ENCODE measurements around the gene AHDC1.
A peak's percentile ranks its signal among the peaks of the same experiment; 100 is the strongest.

Gene AHDC1

DNA sequence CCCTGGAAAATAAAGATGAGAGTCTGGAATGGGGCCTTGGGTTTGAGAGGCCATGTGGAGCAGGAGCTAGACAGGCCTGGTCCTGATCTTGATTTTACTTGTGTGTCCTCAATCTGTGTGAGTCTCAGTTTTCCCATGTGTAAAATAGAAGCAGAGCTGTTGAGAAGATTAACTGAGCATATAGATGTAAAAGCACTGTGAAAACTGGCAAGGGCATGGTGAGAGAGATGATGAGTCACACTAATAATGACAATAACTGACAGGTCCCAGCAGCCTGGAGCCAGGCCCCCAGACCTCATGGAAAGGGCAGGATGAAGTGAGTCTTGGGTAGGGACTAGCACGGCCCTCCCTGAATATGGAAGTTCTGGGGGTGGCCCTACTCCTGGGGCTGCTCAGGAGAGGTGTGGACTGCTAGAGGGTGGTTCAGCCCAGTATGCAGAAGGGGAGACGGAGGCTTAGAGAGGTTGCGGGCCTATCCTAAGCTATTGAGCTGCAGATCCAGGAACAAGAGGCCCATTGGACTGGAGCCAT lies 2.8 kb upstream of the AHDC1 start (continued):
- peak; percentile 4; the same call in 1 of the 2 replicates for TF ChIP-seq ZNF600 (tag by site-specific recombination; IDR thresholded peaks at IDR 0.05)
- peak; percentile 78 for TF ChIP-seq ZNF664 (tag by site-specific recombination; IDR thresholded peaks at IDR 0.05)
- TF ChIP-seq ZNF335 (tag by site-specific recombination; conservative IDR thresholded peaks at IDR 0.05) = peak; percentile 37; the same call in 1 of the 2 replicates
- TF ChIP-seq, protein P1, sequence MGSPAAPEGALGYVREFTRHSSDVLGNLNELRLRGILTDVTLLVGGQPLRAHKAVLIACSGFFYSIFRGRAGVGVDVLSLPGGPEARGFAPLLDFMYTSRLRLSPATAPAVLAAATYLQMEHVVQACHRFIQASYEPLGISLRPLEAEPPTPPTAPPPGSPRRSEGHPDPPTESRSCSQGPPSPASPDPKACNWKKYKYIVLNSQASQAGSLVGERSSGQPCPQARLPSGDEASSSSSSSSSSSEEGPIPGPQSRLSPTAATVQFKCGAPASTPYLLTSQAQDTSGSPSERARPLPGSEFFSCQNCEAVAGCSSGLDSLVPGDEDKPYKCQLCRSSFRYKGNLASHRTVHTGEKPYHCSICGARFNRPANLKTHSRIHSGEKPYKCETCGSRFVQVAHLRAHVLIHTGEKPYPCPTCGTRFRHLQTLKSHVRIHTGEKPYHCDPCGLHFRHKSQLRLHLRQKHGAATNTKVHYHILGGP (tag by site-specific recombination; IDR thresholded peaks at IDR 0.05) = no peak
- no peak for TF ChIP-seq ZNF19 (tag by site-specific recombination; IDR thresholded peaks at IDR 0.05; ENCODE audit: low read depth)
- TF ChIP-seq ZNF112 (tag by site-specific recombination; IDR thresholded peaks at IDR 0.05) = no peak
- TF ChIP-seq GLIS1 (tag by site-specific recombination; IDR thresholded peaks at IDR 0.05) = no peak
- TF ChIP-seq, protein P2, sequence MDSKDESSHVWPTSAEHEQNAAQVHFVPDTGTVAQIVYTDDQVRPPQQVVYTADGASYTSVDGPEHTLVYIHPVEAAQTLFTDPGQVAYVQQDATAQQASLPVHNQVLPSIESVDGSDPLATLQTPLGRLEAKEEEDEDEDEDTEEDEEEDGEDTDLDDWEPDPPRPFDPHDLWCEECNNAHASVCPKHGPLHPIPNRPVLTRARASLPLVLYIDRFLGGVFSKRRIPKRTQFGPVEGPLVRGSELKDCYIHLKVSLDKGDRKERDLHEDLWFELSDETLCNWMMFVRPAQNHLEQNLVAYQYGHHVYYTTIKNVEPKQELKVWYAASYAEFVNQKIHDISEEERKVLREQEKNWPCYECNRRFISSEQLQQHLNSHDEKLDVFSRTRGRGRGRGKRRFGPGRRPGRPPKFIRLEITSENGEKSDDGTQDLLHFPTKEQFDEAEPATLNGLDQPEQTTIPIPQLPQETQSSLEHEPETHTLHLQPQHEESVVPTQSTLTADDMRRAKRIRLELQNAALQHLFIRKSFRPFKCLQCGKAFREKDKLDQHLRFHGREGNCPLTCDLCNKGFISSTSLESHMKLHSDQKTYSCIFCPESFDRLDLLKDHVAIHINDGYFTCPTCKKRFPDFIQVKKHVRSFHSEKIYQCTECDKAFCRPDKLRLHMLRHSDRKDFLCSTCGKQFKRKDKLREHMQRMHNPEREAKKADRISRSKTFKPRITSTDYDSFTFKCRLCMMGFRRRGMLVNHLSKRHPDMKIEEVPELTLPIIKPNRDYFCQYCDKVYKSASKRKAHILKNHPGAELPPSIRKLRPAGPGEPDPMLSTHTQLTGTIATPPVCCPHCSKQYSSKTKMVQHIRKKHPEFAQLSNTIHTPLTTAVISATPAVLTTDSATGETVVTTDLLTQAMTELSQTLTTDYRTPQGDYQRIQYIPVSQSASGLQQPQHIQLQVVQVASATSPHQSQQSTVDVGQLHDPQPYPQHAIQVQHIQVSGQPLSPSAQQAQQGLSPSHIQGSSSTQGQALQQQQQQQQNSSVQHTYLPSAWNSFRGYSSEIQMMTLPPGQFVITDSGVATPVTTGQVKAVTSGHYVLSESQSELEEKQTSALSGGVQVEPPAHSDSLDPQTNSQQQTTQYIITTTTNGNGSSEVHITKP (tag by site-specific recombination; IDR thresholded peaks at IDR 0.05) = no peak
- TF ChIP-seq ZBTB48 (tag by site-specific recombination; IDR thresholded peaks at IDR 0.05) = no peak
- TF ChIP-seq, protein P3, sequence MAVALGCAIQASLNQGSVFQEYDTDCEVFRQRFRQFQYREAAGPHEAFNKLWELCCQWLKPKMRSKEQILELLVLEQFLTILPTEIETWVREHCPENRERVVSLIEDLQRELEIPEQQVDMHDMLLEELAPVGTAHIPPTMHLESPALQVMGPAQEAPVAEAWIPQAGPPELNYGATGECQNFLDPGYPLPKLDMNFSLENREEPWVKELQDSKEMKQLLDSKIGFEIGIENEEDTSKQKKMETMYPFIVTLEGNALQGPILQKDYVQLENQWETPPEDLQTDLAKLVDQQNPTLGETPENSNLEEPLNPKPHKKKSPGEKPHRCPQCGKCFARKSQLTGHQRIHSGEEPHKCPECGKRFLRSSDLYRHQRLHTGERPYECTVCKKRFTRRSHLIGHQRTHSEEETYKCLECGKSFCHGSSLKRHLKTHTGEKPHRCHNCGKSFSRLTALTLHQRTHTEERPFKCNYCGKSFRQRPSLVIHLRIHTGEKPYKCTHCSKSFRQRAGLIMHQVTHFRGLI (tag by site-specific recombination; IDR thresholded peaks at IDR 0.05) = no peak
- TF ChIP-seq ZNF843 (tag by site-specific recombination; IDR thresholded peaks at IDR 0.05) = no peak
- no peak for TF ChIP-seq ZNF121 (tag by site-specific recombination; IDR thresholded peaks at IDR 0.05)
- TF ChIP-seq, protein P4, sequence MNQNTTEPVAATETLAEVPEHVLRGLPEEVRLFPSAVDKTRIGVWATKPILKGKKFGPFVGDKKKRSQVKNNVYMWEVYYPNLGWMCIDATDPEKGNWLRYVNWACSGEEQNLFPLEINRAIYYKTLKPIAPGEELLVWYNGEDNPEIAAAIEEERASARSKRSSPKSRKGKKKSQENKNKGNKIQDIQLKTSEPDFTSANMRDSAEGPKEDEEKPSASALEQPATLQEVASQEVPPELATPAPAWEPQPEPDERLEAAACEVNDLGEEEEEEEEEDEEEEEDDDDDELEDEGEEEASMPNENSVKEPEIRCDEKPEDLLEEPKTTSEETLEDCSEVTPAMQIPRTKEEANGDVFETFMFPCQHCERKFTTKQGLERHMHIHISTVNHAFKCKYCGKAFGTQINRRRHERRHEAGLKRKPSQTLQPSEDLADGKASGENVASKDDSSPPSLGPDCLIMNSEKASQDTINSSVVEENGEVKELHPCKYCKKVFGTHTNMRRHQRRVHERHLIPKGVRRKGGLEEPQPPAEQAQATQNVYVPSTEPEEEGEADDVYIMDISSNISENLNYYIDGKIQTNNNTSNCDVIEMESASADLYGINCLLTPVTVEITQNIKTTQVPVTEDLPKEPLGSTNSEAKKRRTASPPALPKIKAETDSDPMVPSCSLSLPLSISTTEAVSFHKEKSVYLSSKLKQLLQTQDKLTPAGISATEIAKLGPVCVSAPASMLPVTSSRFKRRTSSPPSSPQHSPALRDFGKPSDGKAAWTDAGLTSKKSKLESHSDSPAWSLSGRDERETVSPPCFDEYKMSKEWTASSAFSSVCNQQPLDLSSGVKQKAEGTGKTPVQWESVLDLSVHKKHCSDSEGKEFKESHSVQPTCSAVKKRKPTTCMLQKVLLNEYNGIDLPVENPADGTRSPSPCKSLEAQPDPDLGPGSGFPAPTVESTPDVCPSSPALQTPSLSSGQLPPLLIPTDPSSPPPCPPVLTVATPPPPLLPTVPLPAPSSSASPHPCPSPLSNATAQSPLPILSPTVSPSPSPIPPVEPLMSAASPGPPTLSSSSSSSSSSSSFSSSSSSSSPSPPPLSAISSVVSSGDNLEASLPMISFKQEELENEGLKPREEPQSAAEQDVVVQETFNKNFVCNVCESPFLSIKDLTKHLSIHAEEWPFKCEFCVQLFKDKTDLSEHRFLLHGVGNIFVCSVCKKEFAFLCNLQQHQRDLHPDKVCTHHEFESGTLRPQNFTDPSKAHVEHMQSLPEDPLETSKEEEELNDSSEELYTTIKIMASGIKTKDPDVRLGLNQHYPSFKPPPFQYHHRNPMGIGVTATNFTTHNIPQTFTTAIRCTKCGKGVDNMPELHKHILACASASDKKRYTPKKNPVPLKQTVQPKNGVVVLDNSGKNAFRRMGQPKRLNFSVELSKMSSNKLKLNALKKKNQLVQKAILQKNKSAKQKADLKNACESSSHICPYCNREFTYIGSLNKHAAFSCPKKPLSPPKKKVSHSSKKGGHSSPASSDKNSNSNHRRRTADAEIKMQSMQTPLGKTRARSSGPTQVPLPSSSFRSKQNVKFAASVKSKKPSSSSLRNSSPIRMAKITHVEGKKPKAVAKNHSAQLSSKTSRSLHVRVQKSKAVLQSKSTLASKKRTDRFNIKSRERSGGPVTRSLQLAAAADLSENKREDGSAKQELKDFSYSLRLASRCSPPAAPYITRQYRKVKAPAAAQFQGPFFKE (tag by site-specific recombination; IDR thresholded peaks at IDR 0.05; ENCODE audit: borderline replicate concordance) = no peak
